HUDEP-2 (cell line): ENCODE results near the gene BAHCC1.

Experiments used
- DNase-seq, 76 experiments: peaks; one replicate each; lab custom pipeline; 2025; ENCODE audit not compliant: unreplicated experiment in 76 of 76; lab: John Stamatoyannopoulos, UW

Gene BAHCC1

GRCh38 chr17:81396722-81397313 is 1.6 kb downstream of the BAHCC1 start:
- DNase-seq = peak in 13 of 76 experiments; percentile 10 to 56 (median 35)

GRCh38 chr17:81397314-81398175 is 2.3 kb downstream of the BAHCC1 start:
- DNase-seq = peak in 2 of 76 experiments; percentile 14 to 20

- DNase-seq = no peak
These were observed 3.0 kb downstream of the BAHCC1 start for GRCh38 chr17:81398176-81398831.

GRCh38 chr17:81398832-81399411 is 3.7 kb downstream of the BAHCC1 start:
- no peak for DNase-seq

GRCh38 chr17:81399481-81400153 is 4.4 kb downstream of the BAHCC1 start:
- no peak for DNase-seq

- no peak for DNase-seq
These were observed 5.1 kb downstream of the BAHCC1 start for GRCh38 chr17:81400154-81400977.

GRCh38 chr17:81400996-81401722 is 5.9 kb downstream of the BAHCC1 start:
- DNase-seq = no peak

- peak in 1 of 76 experiments; percentile 3 for DNase-seq
These were observed 6.7 kb downstream of the BAHCC1 start for GRCh38 chr17:81401723-81402529.

GRCh38 chr17:81402530-81402941 is 7.3 kb downstream of the BAHCC1 start:
- DNase-seq = no peak

- no peak for DNase-seq
These were observed 7.8 kb downstream of the BAHCC1 start for GRCh38 chr17:81402981-81403467.

GRCh38 chr17:81403671-81404534 is 8.6 kb downstream of the BAHCC1 start:
- no peak for DNase-seq

GRCh38 chr17:81404558-81405165 is 9.4 kb downstream of the BAHCC1 start:
- no peak for DNase-seq

GRCh38 chr17:81405411-81405872 is 10.2 kb downstream of the BAHCC1 start:
- DNase-seq = no peak

- no peak for DNase-seq
These were observed 11.1 kb downstream of the BAHCC1 start for GRCh38 chr17:81406117-81406953.

GRCh38 chr17:81408049-81408448 is 12.8 kb downstream of the BAHCC1 start:
- no peak for DNase-seq
